HepG2 (cell line): Measurements from ENCODE around the gene PTGIS. TPM values are rescaled to one million over a fixed set of nuclear protein-coding genes. Genes with fewer than 3 reads are reported as not detected.

Experiments used
- AKAP8 ChIP-seq: sonication (generic); formaldehyde crosslinking; IDR thresholded peaks from 2 replicates; pipeline ENCODE4 v1.5.1; 2020; ENCODE audit warnings: mild to moderate bottlenecking, missing genetic modification reagents
- BCLAF1 ChIP-seq: fragments of 450-650 bp; IDR thresholded peaks from 2 replicates; pipeline ENCODE4 v1.6.1; 2017; ENCODE audit warnings: mild to moderate bottlenecking
- DNMT1 ChIP-seq: sonication (generic); formaldehyde crosslinking; IDR thresholded peaks from 2 replicates; pipeline ENCODE4 v1.5.1; 2020; ENCODE audit warnings: mild to moderate bottlenecking, missing genetic modification reagents
- ETS1 ChIP-seq: sonication (generic); formaldehyde crosslinking; IDR thresholded peaks from 2 replicates; pipeline ENCODE4 v1.4.0; 2020; ENCODE audit warnings: missing genetic modification reagents
- FOXP1 ChIP-seq, 2 experiments: fragments of 450-650 bp in 1 of 2; IDR thresholded peaks; 2 replicates each; pipeline ENCODE4 v1.6.1; 2017 to 2018; ENCODE audit warnings: antibody characterized with exemption in 1 of 2
- HNF4G ChIP-seq, 2 experiments: sonication (generic) in 1 of 2; formaldehyde crosslinking in 1 of 2; IDR thresholded peaks; 2 replicates each; pipeline versions ENCODE4 v1.4.0 to v1.6.1; 2011 to 2020; ENCODE audit warnings: borderline replicate concordance in 2 of 2, low read depth in 2 of 2, mild to moderate bottlenecking in 2 of 2, low read length in 1 of 2, missing genetic modification reagents in 1 of 2, moderate library complexity in 1 of 2
- KLF11 ChIP-seq: IDR thresholded peaks from 2 replicates; pipeline ENCODE4 v1.6.1; 2016; ENCODE audit warnings: missing compliant biosample characterization
- KLF16 ChIP-seq, 2 experiments: sonication (generic) in 1 of 2; formaldehyde crosslinking in 1 of 2; IDR thresholded peaks; 2 replicates each; pipeline versions ENCODE4 v1.6.1 to v1.8.0; 2016 to 2023; ENCODE audit warnings: missing genetic modification reagents in 2 of 2, missing compliant biosample characterization in 1 of 2
- MIER3 ChIP-seq: IDR thresholded peaks from 2 replicates; pipeline ENCODE4 v1.6.1; 2016; ENCODE audit warnings: missing compliant biosample characterization, borderline replicate concordance
- RXRB ChIP-seq: IDR thresholded peaks from 2 replicates; pipeline ENCODE4 v1.6.1; 2016; ENCODE audit warnings: borderline replicate concordance, missing genetic modification reagents, missing compliant biosample characterization
- SOX6 ChIP-seq, 2 experiments: fragments of 450-650 bp in 1 of 2; sonication (generic) in 1 of 2; formaldehyde crosslinking in 1 of 2; IDR thresholded peaks; 2 replicates each; pipeline versions ENCODE4 v1.4.0 to v1.6.1; 2017 to 2020; ENCODE audit warnings: antibody characterized with exemption in 1 of 2, mild to moderate bottlenecking in 1 of 2, missing genetic modification reagents in 1 of 2
- TAF15 ChIP-seq: fragments of 200-400 bp; formaldehyde crosslinking; IDR thresholded peaks from one replicate; pipeline ENCODE4 v1.6.1; 2018; ENCODE audit warnings: mild to moderate bottlenecking, low read depth, low read length; ENCODE audit not compliant: poor library complexity, severe bottlenecking
- TFE3 ChIP-seq: IDR thresholded peaks from 2 replicates; pipeline ENCODE4 v1.6.1; 2016
- THAP11 ChIP-seq: IDR thresholded peaks from 2 replicates; pipeline ENCODE4 v1.6.1; 2016; ENCODE audit warnings: missing biosample characterization, missing genetic modification reagents
- ZNF256 ChIP-seq: sonication (generic); formaldehyde crosslinking; conservative IDR thresholded peaks from 2 replicates; pipeline ENCODE4 v1.4.0; 2020; ENCODE audit warnings: missing genetic modification reagents
- ZNF275 ChIP-seq: sonication (generic); formaldehyde crosslinking; IDR thresholded peaks from 2 replicates; pipeline ENCODE4 v1.8.0; 2022; ENCODE audit warnings: missing genetic modification reagents, mild to moderate bottlenecking, inconsistent platforms, borderline replicate concordance
- ZNF296 ChIP-seq: sonication (generic); formaldehyde crosslinking; conservative IDR thresholded peaks from 2 replicates; pipeline ENCODE4 v1.5.0; 2020; ENCODE audit warnings: mild to moderate bottlenecking, missing genetic modification reagents
- ZNF34 ChIP-seq: sonication (generic); formaldehyde crosslinking; IDR thresholded peaks from 2 replicates; pipeline ENCODE4 v1.4.0; 2020; ENCODE audit warnings: mild to moderate bottlenecking, missing genetic modification reagents, borderline replicate concordance
- ZNF710 ChIP-seq: sonication (generic); formaldehyde crosslinking; IDR thresholded peaks from 2 replicates; pipeline ENCODE4 v1.5.0; 2020; ENCODE audit warnings: mild to moderate bottlenecking, missing genetic modification reagents, borderline replicate concordance
- polyA plus RNA-seq, 8 experiments: library from polyadenylated mRNA; depleted of rRNA in 3 of 8; stranded (reverse) in 7 of 8; unstranded in 1 of 8; fragments of >200 nt; fragmentation: Illumina TruSeq in 4 of 8; extraction: Trizol in 4 of 8; gene quantifications; 2 replicates each; pipeline versions ENCODE4 v1.2.1 to v1.2.3, GENCODE V29; 2011 to 2016; ENCODE audit warnings: low read depth in 4 of 8, missing spikeins in 1 of 8, mixed read lengths in 1 of 8; ENCODE audit not compliant: insufficient read depth in 1 of 8
- total RNA-seq, 5 experiments: library from RNA; depleted of rRNA; stranded (reverse); fragments of >200 nt; fragmentation: Illumina TruSeq; extraction: Trizol; gene quantifications; 2 replicates each; pipeline ENCODE4 v1.2.3, GENCODE V29; 2016; ENCODE audit warnings: low read depth in 1 of 5

Gene PTGIS
- total and polyA plus RNA-seq, 2 of the 13 experiments (the other 11 are each of a cell fraction or from before 2014, with no cell fraction given), result not detected

- TF ChIP-seq ZNF275 (CRISPR knock-in tag) (no peak), BCLAF1 (no peak), SOX6 (IDR thresholded peaks at IDR 0.05) (no peak), SOX6 (CRISPR knock-in tag; IDR thresholded peaks at IDR 0.05) (peak; percentile 85), FOXP1 (IDR thresholded peaks at IDR 0.05) (peak; percentile 96), FOXP1 (CRISPR knock-in tag; IDR thresholded peaks at IDR 0.05) (peak; percentile 89; the same call in 1 of the 2 replicates), KLF16 (CRISPR knock-in tag; IDR thresholded peaks at IDR 0.05) (0 out of 4 replicates have a peak, but pooled peaks of 1 of the 2 experiments have one; percentile 24), THAP11 (CRISPR knock-in tag) (peak; percentile 32; the same call in 1 of the 2 replicates), ETS1 (CRISPR knock-in tag) (no peak), AKAP8 (CRISPR knock-in tag) (0 out of 2 replicates have a peak, but pooled peaks have one; percentile 22), ZNF256 (CRISPR knock-in tag) (no peak), MIER3 (CRISPR knock-in tag) (no peak), HNF4G (IDR thresholded peaks at IDR 0.05; ENCODE audit: borderline replicate concordance, low read depth, low read length) (peak; percentile 77), HNF4G (CRISPR knock-in tag; IDR thresholded peaks at IDR 0.05; ENCODE audit: borderline replicate concordance, low read depth) (peak; percentile 46; the same call in 1 of the 2 replicates), TFE3 (CRISPR knock-in tag) (no peak), DNMT1 (CRISPR knock-in tag) (no peak), TAF15 (no peak), ZNF34 (CRISPR knock-in tag) (no peak), ZNF296 (CRISPR knock-in tag) (no peak), ZNF710 (CRISPR knock-in tag) (peak; percentile 49; the same call in 1 of the 2 replicates), KLF11 (CRISPR knock-in tag) (no peak), RXRB (CRISPR knock-in tag) (peak; percentile 69; the same call in 1 of the 2 replicates)
These were observed 46.6 kb upstream of the PTGIS start (continued) for GRCh38 chr20:49614338-49615050.
